ENCODE results near the gene LRP1B.
"Not testable (repeated sequence)": the region's sequence is repeated elsewhere in the genome, so short reads cannot be mapped to it uniquely, and the experiment has no call there.

LRP1B gene

DNA sequence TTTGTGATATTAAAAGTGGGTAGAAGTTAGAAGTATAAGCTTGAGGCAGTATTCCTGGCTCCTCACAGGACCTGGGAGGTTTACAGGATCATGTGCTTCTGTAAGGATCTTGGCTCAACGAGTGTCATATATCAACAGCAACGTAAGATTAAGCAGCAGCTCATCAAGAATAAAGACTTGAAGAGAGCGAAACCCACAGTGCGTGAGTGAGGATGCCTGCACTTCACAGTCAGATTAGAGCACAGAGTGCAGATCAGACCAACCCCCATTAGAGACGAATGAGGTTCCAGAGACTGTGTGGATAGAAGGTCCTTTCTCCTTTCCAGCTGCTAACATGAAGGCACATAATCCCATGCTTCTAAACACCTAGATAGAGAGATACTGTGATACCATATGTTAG is 1693.9 kb downstream of the LRP1B start:
- no peak overlapping the region; the same call in 1 of the 2 replicates for H3K4me3 ChIP-seq (ENCODE audit: low read depth, low read length)

DNA sequence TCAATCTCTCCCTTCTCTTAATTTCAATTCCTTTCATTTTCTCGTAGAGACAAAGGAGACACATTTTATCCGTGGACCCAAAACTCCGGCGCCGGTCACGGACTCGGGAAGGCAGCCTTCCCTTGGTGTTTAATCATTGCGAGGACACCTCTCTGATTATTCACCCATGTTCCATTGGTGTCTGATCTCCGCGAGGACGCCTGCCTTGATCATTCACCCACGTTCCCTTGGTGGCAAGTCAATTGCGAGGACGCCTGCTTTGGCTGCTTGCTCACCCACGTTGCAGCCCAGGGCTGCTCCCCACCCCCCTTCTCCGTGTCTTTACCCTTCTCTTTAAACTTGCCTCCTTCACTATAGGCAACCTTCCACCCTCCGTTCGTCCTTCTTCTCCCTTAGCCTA is 1703.8 kb downstream of the LRP1B start:
- H3K4me1 ChIP-seq (ENCODE audit: control insufficient read depth, insufficient read depth, low read length); H3K27me3 ChIP-seq (ENCODE audit: control insufficient read depth, insufficient read depth, low read length); H3K4me3 ChIP-seq (ENCODE audit: low read depth, low read length); H3K9ac ChIP-seq (ENCODE audit: low read length); H3K27ac ChIP-seq (ENCODE audit: low read depth, low read length); H3K9me3 ChIP-seq (ENCODE audit: control insufficient read depth, insufficient read depth, low read depth, low read length); H3K36me3 ChIP-seq (ENCODE audit: control insufficient read depth, insufficient read depth, low read length): not testable (repeated sequence)

More for the DNA sequence above, 1693.9 kb downstream of the LRP1B start:
- H3K9ac ChIP-seq (ENCODE audit: low read length): peak overlapping the region; percentile 29
- H3K27me3 ChIP-seq (ENCODE audit: control insufficient read depth, insufficient read depth, low read length): no peaks in the 10 kb centered on the region
- H3K9me3 ChIP-seq (ENCODE audit: control insufficient read depth, insufficient read depth, low read depth, low read length): no peaks in the 10 kb centered on the region
- no peak overlapping the region; the same call in 1 of the 2 replicates for H3K27ac ChIP-seq (ENCODE audit: low read depth, low read length)
- no peaks in the 10 kb centered on the region for H3K36me3 ChIP-seq (ENCODE audit: control insufficient read depth, insufficient read depth, low read length)
- peaks cover 15% of the 10 kb centered on the region for H3K4me1 ChIP-seq (ENCODE audit: control insufficient read depth, insufficient read depth, low read length)

DNA sequence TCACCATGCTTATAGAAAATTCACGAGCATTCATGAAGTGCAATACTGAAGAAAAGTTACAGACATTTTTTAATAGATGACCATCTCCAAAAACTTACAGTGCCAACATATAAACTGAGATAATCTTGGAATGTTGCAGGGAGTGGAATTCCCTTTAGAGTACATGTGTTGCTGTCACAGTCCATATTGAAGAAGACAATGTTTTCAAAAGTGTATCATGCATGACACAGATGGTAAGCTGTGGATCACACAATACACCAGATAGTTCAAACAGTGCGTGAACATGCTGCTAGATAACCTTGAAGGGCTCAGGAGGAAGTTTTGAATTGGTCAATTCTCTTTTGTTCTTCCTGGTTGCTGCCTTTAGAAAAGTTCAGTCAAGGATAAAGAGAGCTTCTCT is 1706.3 kb downstream of the LRP1B start:
- no peak overlapping the region for H3K4me3 ChIP-seq (ENCODE audit: low read depth, low read length)
- no peaks in the 10 kb centered on the region for H3K27me3 ChIP-seq (ENCODE audit: control insufficient read depth, insufficient read depth, low read length)
- H3K4me1 ChIP-seq (ENCODE audit: control insufficient read depth, insufficient read depth, low read length): no peaks in the 10 kb centered on the region; the same call in 1 of the 2 replicates
- H3K9me3 ChIP-seq (ENCODE audit: control insufficient read depth, insufficient read depth, low read depth, low read length): no peaks in the 10 kb centered on the region
- no peaks in the 10 kb centered on the region for H3K36me3 ChIP-seq (ENCODE audit: control insufficient read depth, insufficient read depth, low read length)
- H3K9ac ChIP-seq (ENCODE audit: low read length): no peak overlapping the region
- no peak overlapping the region for H3K27ac ChIP-seq (ENCODE audit: low read depth, low read length)

DNA sequence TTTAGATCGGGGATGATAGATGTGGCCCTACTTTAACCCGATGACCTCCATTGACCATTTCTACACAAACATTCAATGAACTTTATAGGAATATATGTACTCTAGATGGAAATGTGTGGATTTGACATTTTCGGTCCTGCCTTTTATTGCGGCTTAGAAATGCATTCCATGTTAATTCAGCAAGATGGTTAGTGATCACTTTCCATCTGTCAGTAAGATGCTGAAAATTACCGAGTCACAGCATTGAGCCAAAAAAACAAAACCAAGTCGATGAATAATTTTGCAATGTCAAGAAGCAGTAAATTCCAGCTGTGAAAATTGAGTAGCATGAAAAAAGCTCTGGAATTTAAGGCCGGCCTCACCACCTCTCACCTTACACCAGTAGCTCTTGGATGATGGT is 1708.1 kb downstream of the LRP1B start:
- H3K36me3 ChIP-seq (ENCODE audit: control insufficient read depth, insufficient read depth, low read length): no peaks in the 10 kb centered on the region
- H3K27ac ChIP-seq (ENCODE audit: low read depth, low read length): no peak overlapping the region
- no peaks in the 10 kb centered on the region for H3K9me3 ChIP-seq (ENCODE audit: control insufficient read depth, insufficient read depth, low read depth, low read length)
- no peak overlapping the region for H3K9ac ChIP-seq (ENCODE audit: low read length)
- no peaks in the 10 kb centered on the region for H3K27me3 ChIP-seq (ENCODE audit: control insufficient read depth, insufficient read depth, low read length)
- H3K4me3 ChIP-seq (ENCODE audit: low read depth, low read length): no peak overlapping the region
- no peaks in the 10 kb centered on the region; the same call in 1 of the 2 replicates for H3K4me1 ChIP-seq (ENCODE audit: control insufficient read depth, insufficient read depth, low read length)

DNA sequence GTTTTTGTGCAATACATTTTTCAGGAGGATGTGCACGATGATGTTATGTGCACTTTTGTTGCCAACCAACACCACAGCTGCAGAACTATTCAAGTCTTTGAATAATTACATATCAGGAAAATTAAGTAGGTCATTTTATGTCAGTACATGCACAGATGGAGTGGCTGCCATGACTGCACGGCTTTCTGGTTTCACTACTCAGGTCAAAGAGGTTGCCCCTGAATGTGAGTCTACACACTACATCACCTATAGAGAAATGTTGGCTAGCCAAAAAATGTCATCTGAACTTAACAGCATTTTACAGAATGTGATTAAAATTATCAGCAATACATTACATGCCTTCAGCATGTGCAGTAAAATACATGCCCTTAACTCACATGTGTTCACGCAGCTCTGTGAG is 1713.3 kb downstream of the LRP1B start:
- Histone ChIP-seq H3K9ac (ENCODE audit: low read length) (no peak overlapping the region), H3K27me3 (ENCODE audit: control insufficient read depth, insufficient read depth, low read length) (no peaks in the 10 kb centered on the region), H3K27ac (ENCODE audit: low read depth, low read length) (no peak overlapping the region), H3K9me3 (ENCODE audit: control insufficient read depth, insufficient read depth, low read depth, low read length) (no peaks in the 10 kb centered on the region), H3K36me3 (ENCODE audit: control insufficient read depth, insufficient read depth, low read length) (no peaks in the 10 kb centered on the region), H3K4me1 (ENCODE audit: control insufficient read depth, insufficient read depth, low read length) (no peaks in the 10 kb centered on the region), H3K4me3 (ENCODE audit: low read depth, low read length) (no peak overlapping the region)

DNA sequence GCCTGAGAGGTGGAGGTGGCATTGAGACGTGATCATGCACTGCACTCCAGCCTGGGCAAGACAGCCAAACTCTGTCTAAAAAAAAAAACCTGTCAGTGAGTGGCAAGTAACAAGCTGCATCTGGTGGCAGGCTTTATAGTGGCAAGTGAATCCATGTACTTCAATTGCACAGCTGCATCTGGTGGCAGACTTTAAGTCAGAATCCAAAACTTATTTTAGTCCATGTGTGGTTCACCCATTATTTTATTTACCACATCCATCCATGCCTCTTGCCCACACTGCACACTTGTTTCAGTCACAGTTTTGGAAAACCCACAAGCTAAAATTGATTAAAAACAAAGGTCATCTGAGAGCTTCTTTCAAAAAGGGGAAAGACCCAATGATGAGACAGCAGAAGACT is 1714.2 kb downstream of the LRP1B start:
- no peaks in the 10 kb centered on the region for H3K4me1 ChIP-seq (ENCODE audit: control insufficient read depth, insufficient read depth, low read length)
- H3K36me3 ChIP-seq (ENCODE audit: control insufficient read depth, insufficient read depth, low read length): no peaks in the 10 kb centered on the region
- no peak overlapping the region for H3K9ac ChIP-seq (ENCODE audit: low read length)
- H3K27ac ChIP-seq (ENCODE audit: low read depth, low read length): no peak overlapping the region
- H3K4me3 ChIP-seq (ENCODE audit: low read depth, low read length): no peak overlapping the region
- H3K9me3 ChIP-seq (ENCODE audit: control insufficient read depth, insufficient read depth, low read depth, low read length): no peaks in the 10 kb centered on the region
- no peaks in the 10 kb centered on the region for H3K27me3 ChIP-seq (ENCODE audit: control insufficient read depth, insufficient read depth, low read length)

DNA sequence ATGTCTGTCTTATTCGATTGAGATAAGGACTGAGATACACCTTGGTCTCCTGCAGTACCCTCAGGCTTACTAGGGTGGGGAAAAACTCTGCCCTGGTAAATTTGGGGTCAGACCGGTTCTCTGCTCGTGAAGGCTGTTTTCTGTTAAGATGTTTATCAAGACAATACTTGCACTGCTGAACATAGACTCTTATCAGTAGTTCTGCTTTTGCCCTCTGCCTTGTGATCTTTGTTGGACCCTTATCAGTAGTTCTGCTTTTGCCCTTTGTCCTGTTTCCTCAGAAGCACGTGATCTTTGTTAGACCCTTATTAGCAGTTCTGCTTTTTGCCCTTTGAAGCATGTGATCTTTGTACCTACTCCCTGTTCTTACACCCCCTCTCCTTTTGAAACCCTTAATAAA is 1715.8 kb downstream of the LRP1B start:
- not testable (repeated sequence) for H3K27me3 ChIP-seq (ENCODE audit: control insufficient read depth, insufficient read depth, low read length); H3K27ac ChIP-seq (ENCODE audit: low read depth, low read length)

DNA sequence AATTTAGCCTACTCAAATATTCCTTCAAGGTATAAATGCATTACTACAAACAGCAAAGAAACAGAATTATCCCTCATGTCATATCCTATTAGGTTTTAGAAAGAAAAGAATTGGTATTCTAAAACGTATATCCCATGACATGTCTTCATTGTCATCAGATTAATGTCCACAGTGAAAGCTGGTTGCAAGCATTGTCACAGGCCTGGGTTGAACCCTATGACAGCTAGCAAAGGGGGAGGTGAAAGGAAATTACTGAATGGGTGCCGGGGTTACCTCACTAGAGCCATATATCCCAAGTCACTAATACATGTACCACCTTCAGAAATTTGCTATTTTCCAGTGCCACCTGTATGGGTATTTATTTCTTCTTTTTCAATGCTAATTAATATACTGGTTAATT is 1720.1 kb downstream of the LRP1B start:
- no peak overlapping the region for H3K9ac ChIP-seq (ENCODE audit: low read length)

More for the DNA sequence above, 1715.8 kb downstream of the LRP1B start:
- not testable (repeated sequence) for H3K36me3 ChIP-seq (ENCODE audit: control insufficient read depth, insufficient read depth, low read length); H3K9me3 ChIP-seq (ENCODE audit: control insufficient read depth, insufficient read depth, low read depth, low read length); H3K4me1 ChIP-seq (ENCODE audit: control insufficient read depth, insufficient read depth, low read length); H3K9ac ChIP-seq (ENCODE audit: low read length); H3K4me3 ChIP-seq (ENCODE audit: low read depth, low read length)

DNA sequence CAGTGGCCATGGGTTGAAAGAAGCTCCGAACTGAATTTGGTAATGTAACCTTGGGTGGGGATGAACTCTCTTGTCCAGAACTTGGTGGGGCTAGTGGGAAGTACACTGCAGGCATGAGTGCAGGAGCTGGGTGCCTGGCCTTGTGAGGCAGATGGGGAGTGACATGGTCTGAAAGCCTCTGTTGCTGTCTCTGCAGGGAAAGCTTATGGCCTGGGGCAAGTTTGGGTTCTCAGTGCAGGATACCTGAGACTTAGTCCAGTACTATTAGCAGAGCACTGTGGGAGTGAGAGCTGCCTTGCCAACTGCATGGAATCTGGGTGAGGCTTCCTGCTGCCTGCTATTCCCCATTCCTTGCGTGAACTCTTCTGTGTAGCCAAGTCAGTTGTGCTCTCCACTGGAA is 1729.8 kb downstream of the LRP1B start:
- H3K27ac ChIP-seq (ENCODE audit: low read depth, low read length): no peak overlapping the region
- H3K27me3 ChIP-seq (ENCODE audit: control insufficient read depth, insufficient read depth, low read length): no peaks in the 10 kb centered on the region
- H3K9ac ChIP-seq (ENCODE audit: low read length): no peak overlapping the region
- H3K4me3 ChIP-seq (ENCODE audit: low read depth, low read length): no peak overlapping the region
- H3K4me1 ChIP-seq (ENCODE audit: control insufficient read depth, insufficient read depth, low read length): no peaks in the 10 kb centered on the region; the same call in 1 of the 2 replicates
- no peaks in the 10 kb centered on the region for H3K36me3 ChIP-seq (ENCODE audit: control insufficient read depth, insufficient read depth, low read length)
- H3K9me3 ChIP-seq (ENCODE audit: control insufficient read depth, insufficient read depth, low read depth, low read length): peaks cover 5% of the 10 kb centered on the region; the same call in 1 of the 2 replicates

More for the DNA sequence above, 1720.1 kb downstream of the LRP1B start:
- Histone ChIP-seq H3K27ac (ENCODE audit: low read depth, low read length) (no peak overlapping the region), H3K36me3 (ENCODE audit: control insufficient read depth, insufficient read depth, low read length) (no peaks in the 10 kb centered on the region), H3K4me1 (ENCODE audit: control insufficient read depth, insufficient read depth, low read length) (no peaks in the 10 kb centered on the region), H3K4me3 (ENCODE audit: low read depth, low read length) (no peak overlapping the region), H3K27me3 (ENCODE audit: control insufficient read depth, insufficient read depth, low read length) (no peaks in the 10 kb centered on the region), H3K9me3 (ENCODE audit: control insufficient read depth, insufficient read depth, low read depth, low read length) (no peaks in the 10 kb centered on the region)

DNA sequence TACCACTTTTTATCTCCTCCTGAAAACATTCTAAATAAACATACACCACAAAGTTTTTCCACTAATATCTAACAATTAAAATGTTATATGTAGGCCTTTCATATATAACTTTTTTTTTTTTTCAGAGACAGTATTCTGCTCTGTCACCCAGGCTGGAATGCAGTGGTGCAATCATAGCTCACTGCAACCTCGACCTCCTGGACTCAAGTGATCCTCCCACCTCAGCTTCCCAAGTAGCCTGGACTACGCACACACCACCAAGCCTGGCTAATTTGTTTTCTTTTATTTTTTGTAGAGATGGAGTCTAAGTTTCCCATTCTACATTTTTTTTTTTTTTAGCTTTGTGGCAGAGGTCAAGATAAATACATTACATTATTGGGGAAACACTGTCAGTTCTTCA is 1738.0 kb downstream of the LRP1B start:
- no peak overlapping the region for H3K4me3 ChIP-seq (ENCODE audit: low read depth, low read length)
- no peak overlapping the region for H3K9ac ChIP-seq (ENCODE audit: low read length)
- 0 out of 2 replicates have a peak, but pooled peaks cover 4% of the 10 kb centered on the region for H3K4me1 ChIP-seq (ENCODE audit: control insufficient read depth, insufficient read depth, low read length)
- H3K9me3 ChIP-seq (ENCODE audit: control insufficient read depth, insufficient read depth, low read depth, low read length): no peaks in the 10 kb centered on the region
- H3K36me3 ChIP-seq (ENCODE audit: control insufficient read depth, insufficient read depth, low read length): no peaks in the 10 kb centered on the region
- no peak overlapping the region for H3K27ac ChIP-seq (ENCODE audit: low read depth, low read length)
- no peaks in the 10 kb centered on the region for H3K27me3 ChIP-seq (ENCODE audit: control insufficient read depth, insufficient read depth, low read length)

DNA sequence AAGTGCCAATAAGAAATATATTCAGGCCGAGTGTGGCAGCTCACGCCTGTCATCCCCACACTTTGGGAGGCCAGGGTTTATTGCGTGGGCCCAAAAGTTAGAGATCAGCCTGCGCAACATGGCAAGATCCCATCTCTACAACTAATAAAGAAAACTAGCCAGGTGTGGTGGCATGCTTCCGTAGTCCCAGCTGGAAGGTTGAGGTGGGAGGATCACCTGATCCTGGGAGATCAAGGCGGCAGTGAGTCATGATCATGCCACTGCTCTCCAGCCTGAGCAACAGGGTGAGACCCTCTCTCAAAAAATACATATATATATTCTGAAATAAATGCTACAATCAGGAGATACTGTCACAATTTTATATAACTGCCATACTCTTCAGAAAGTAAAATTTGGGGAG is 1745.9 kb downstream of the LRP1B start:
- no peaks in the 10 kb centered on the region for H3K27me3 ChIP-seq (ENCODE audit: control insufficient read depth, insufficient read depth, low read length)
- no peak overlapping the region for H3K27ac ChIP-seq (ENCODE audit: low read depth, low read length)
- H3K36me3 ChIP-seq (ENCODE audit: control insufficient read depth, insufficient read depth, low read length): no peaks in the 10 kb centered on the region
- no peaks in the 10 kb centered on the region for H3K9me3 ChIP-seq (ENCODE audit: control insufficient read depth, insufficient read depth, low read depth, low read length)
- no peak overlapping the region for H3K9ac ChIP-seq (ENCODE audit: low read length)
- H3K4me3 ChIP-seq (ENCODE audit: low read depth, low read length): no peak overlapping the region
- no peaks in the 10 kb centered on the region for H3K4me1 ChIP-seq (ENCODE audit: control insufficient read depth, insufficient read depth, low read length)

DNA sequence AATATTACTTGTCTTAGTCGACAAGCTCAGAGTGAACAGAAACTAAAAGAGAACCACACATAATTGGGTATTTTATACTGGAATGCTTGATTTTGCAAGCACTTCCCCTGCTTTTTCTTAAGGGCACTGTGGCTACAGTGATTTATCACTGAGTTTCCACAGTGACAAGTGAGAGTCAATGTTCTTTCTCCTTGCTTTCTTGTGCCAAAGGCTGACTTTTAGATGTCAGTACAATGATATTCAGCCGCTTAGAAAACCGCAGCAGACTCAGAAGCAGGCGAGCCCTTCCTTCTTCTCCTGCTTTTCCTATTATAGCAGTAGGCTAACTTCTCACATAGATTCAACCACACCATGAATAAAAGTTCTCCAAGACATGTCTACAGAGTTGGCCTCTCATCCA is 1747.0 kb downstream of the LRP1B start:
- Histone ChIP-seq H3K36me3 (ENCODE audit: control insufficient read depth, insufficient read depth, low read length) (no peaks in the 10 kb centered on the region), H3K4me3 (ENCODE audit: low read depth, low read length) (no peak overlapping the region), H3K27me3 (ENCODE audit: control insufficient read depth, insufficient read depth, low read length) (no peaks in the 10 kb centered on the region), H3K27ac (ENCODE audit: low read depth, low read length) (no peak overlapping the region), H3K9ac (ENCODE audit: low read length) (no peak overlapping the region), H3K9me3 (ENCODE audit: control insufficient read depth, insufficient read depth, low read depth, low read length) (no peaks in the 10 kb centered on the region), H3K4me1 (ENCODE audit: control insufficient read depth, insufficient read depth, low read length) (no peaks in the 10 kb centered on the region)
